NK-92 (cell line): ENCODE results near the gene GPC5.
"Not testable (repeated sequence)": the region's sequence is repeated elsewhere in the genome, so short reads cannot be mapped to it uniquely, and the experiment has no call there.

Experiments
- DNase-seq: peaks from one replicate; lab custom pipeline; 2025; ENCODE audit not compliant: unreplicated experiment; lab: John Stamatoyannopoulos, UW

The GPC5 gene

GRCh38 chr13:91824416-91824815 is 426.0 kb downstream of the GPC5 start:
- no peak for DNase-seq

- no peak for DNase-seq
Measured at GRCh38 chr13:91825516-91825915, 427.1 kb downstream of the GPC5 start.

GRCh38 chr13:91836553-91836952 is 438.1 kb downstream of the GPC5 start:
- DNase-seq = no peak

- no peak for DNase-seq
Measured at GRCh38 chr13:91845612-91846011, 447.2 kb downstream of the GPC5 start.

- DNase-seq = no peak
Measured at GRCh38 chr13:91863699-91864098, 465.3 kb downstream of the GPC5 start.

- no peak for DNase-seq
Measured at GRCh38 chr13:91868351-91868750, 469.9 kb downstream of the GPC5 start.

GRCh38 chr13:91878491-91878890 is 480.1 kb downstream of the GPC5 start:
- DNase-seq = no peak

- DNase-seq = no peak
Measured at GRCh38 chr13:91879360-91879759, 480.9 kb downstream of the GPC5 start.

- DNase-seq = no peak
Measured at GRCh38 chr13:91882918-91883317, 484.5 kb downstream of the GPC5 start.

GRCh38 chr13:91889641-91890040 is 491.2 kb downstream of the GPC5 start:
- DNase-seq = no peak

- no peak for DNase-seq
Measured at GRCh38 chr13:91891141-91891540, 492.7 kb downstream of the GPC5 start.

GRCh38 chr13:91893040-91893439 is 494.6 kb downstream of the GPC5 start:
- DNase-seq = no peak

GRCh38 chr13:91894316-91894715 is 495.9 kb downstream of the GPC5 start:
- no peak for DNase-seq

GRCh38 chr13:91896547-91896946 is 498.1 kb downstream of the GPC5 start:
- DNase-seq = no peak

- not testable (repeated sequence) for DNase-seq
Measured at GRCh38 chr13:91898986-91899385, 500.6 kb downstream of the GPC5 start.

- no peak for DNase-seq
Measured at GRCh38 chr13:91902291-91902690, 503.9 kb downstream of the GPC5 start.

GRCh38 chr13:91904005-91904404 is 505.6 kb downstream of the GPC5 start:
- DNase-seq = no peak

- no peak for DNase-seq
Measured at GRCh38 chr13:91904597-91904996, 506.2 kb downstream of the GPC5 start.

- no peak for DNase-seq
Measured at GRCh38 chr13:91907398-91907797, 509.0 kb downstream of the GPC5 start.

GRCh38 chr13:91909617-91910016 is 511.2 kb downstream of the GPC5 start:
- DNase-seq = no peak

GRCh38 chr13:91922969-91923592 is 524.7 kb downstream of the GPC5 start:
- no peak for DNase-seq

GRCh38 chr13:91930687-91931086 is 532.3 kb downstream of the GPC5 start:
- no peak for DNase-seq

GRCh38 chr13:91934354-91934753 is 535.9 kb downstream of the GPC5 start:
- no peak for DNase-seq
